ENCODE measurements around the gene CAPN3. TPM values are rescaled to one million over a fixed set of nuclear protein-coding genes. Genes with fewer than 3 reads are reported as not detected.

The CAPN3 gene
- total and polyA plus RNA-seq, 9 donors = 186 to 453 (median 358) TPM

GRCh38 chr15:42385206-42385979 is 26.1 kb downstream of the CAPN3 start:
- H3K36me3 ChIP-seq (ENCODE audit: control insufficient read depth, insufficient read depth, low read length) = peaks cover 14% of the 10 kb centered on the region
- H3K27me3 ChIP-seq (ENCODE audit: control insufficient read depth, insufficient read depth, low read length) = no peaks in the 10 kb centered on the region
- H3K9me3 ChIP-seq (replicated peaks; ENCODE audit: control insufficient read depth, low read depth, low read length) = no peaks in the 10 kb centered on the region
- peak overlapping the region; percentile 78 for H3K27ac ChIP-seq (ENCODE audit: low read length)
- peaks cover 25% of the 10 kb centered on the region for H3K4me1 ChIP-seq (ENCODE audit: control insufficient read depth, insufficient read depth, low read length)
- WGBS (ENCODE audit: insufficient coverage) = 13% methylated on average over 4 of the region's 5 CpGs
- no peak overlapping the region for H3K4me3 ChIP-seq (ENCODE audit: low read length)
- DNase-seq = peak; percentile 17

- 67% methylated on average over 2 of the region's 12 CpGs for WGBS (ENCODE audit: insufficient coverage)
- peak; percentile 75 for DNase-seq
- Histone ChIP-seq H3K36me3 (ENCODE audit: control insufficient read depth, insufficient read depth, low read length) (peaks cover 14% of the 10 kb centered on the region), H3K27ac (ENCODE audit: low read length) (peak overlapping the region; percentile 78), H3K9me3 (replicated peaks; ENCODE audit: control insufficient read depth, low read depth, low read length) (no peaks in the 10 kb centered on the region), H3K4me1 (ENCODE audit: control insufficient read depth, insufficient read depth, low read length) (peaks cover 25% of the 10 kb centered on the region), H3K27me3 (ENCODE audit: control insufficient read depth, insufficient read depth, low read length) (no peaks in the 10 kb centered on the region), H3K4me3 (ENCODE audit: low read length) (no peak overlapping the region)
Observed at GRCh38 chr15:42385980-42386700, 26.8 kb downstream of the CAPN3 start.

GRCh38 chr15:42387603-42388002 is 28.3 kb downstream of the CAPN3 start:
- Histone ChIP-seq H3K27me3 (ENCODE audit: control insufficient read depth, insufficient read depth, low read length) (no peaks in the 10 kb centered on the region), H3K4me1 (ENCODE audit: control insufficient read depth, insufficient read depth, low read length) (peaks cover 25% of the 10 kb centered on the region), H3K27ac (ENCODE audit: low read length) (no peak overlapping the region), H3K4me3 (ENCODE audit: low read length) (no peak overlapping the region), H3K9me3 (replicated peaks; ENCODE audit: control insufficient read depth, low read depth, low read length) (no peaks in the 10 kb centered on the region), H3K36me3 (ENCODE audit: control insufficient read depth, insufficient read depth, low read length) (peaks cover 17% of the 10 kb centered on the region)
- DNase-seq = peak; percentile 30
- WGBS (ENCODE audit: insufficient coverage) = 91% methylated on average over 4 of the region's 8 CpGs

- Histone ChIP-seq H3K9me3 (replicated peaks; ENCODE audit: control insufficient read depth, low read depth, low read length) (no peaks in the 10 kb centered on the region), H3K36me3 (ENCODE audit: control insufficient read depth, insufficient read depth, low read length) (peaks cover 25% of the 10 kb centered on the region), H3K4me1 (ENCODE audit: control insufficient read depth, insufficient read depth, low read length) (peaks cover 4% of the 10 kb centered on the region), H3K4me3 (ENCODE audit: low read length) (no peak overlapping the region), H3K27me3 (ENCODE audit: control insufficient read depth, insufficient read depth, low read length) (no peaks in the 10 kb centered on the region), H3K27ac (ENCODE audit: low read length) (no peak overlapping the region)
- 75% methylated on average over 9 of the region's 11 CpGs for WGBS (ENCODE audit: insufficient coverage)
- DNase-seq = no peak
Observed at GRCh38 chr15:42392309-42393024, 33.2 kb downstream of the CAPN3 start.

GRCh38 chr15:42394106-42394505 is 34.8 kb downstream of the CAPN3 start:
- no peaks in the 10 kb centered on the region for H3K27me3 ChIP-seq (ENCODE audit: control insufficient read depth, insufficient read depth, low read length)
- H3K4me1 ChIP-seq (ENCODE audit: control insufficient read depth, insufficient read depth, low read length) = no peaks in the 10 kb centered on the region
- H3K27ac ChIP-seq (ENCODE audit: low read length) = no peak overlapping the region
- DNase-seq = no peak
- H3K36me3 ChIP-seq (ENCODE audit: control insufficient read depth, insufficient read depth, low read length) = peaks cover 21% of the 10 kb centered on the region
- WGBS (ENCODE audit: insufficient coverage) = 77% methylated on average over 9 of the region's 13 CpGs
- H3K4me3 ChIP-seq (ENCODE audit: low read length) = no peak overlapping the region
- H3K9me3 ChIP-seq (replicated peaks; ENCODE audit: control insufficient read depth, low read depth, low read length) = no peaks in the 10 kb centered on the region

GRCh38 chr15:42395838-42396237 is 36.5 kb downstream of the CAPN3 start:
- no peaks in the 10 kb centered on the region for H3K27me3 ChIP-seq (ENCODE audit: control insufficient read depth, insufficient read depth, low read length)
- no peaks in the 10 kb centered on the region for H3K4me1 ChIP-seq (ENCODE audit: control insufficient read depth, insufficient read depth, low read length)
- H3K27ac ChIP-seq (ENCODE audit: low read length) = no peak overlapping the region
- peaks cover 24% of the 10 kb centered on the region for H3K36me3 ChIP-seq (ENCODE audit: control insufficient read depth, insufficient read depth, low read length)
- no CpG with 5 or more reads among the region's 1 CpG for WGBS (ENCODE audit: insufficient coverage)
- no peaks in the 10 kb centered on the region for H3K9me3 ChIP-seq (replicated peaks; ENCODE audit: control insufficient read depth, low read depth, low read length)
- DNase-seq = no peak
- H3K4me3 ChIP-seq (ENCODE audit: low read length) = no peak overlapping the region

GRCh38 chr15:42401544-42402454 is 42.5 kb downstream of the CAPN3 start:
- 74% methylated on average over 15 of the region's 24 CpGs for WGBS (ENCODE audit: insufficient coverage)
- H3K27ac ChIP-seq (ENCODE audit: low read length) = no peak overlapping the region
- peaks cover 45% of the 10 kb centered on the region for H3K36me3 ChIP-seq (ENCODE audit: control insufficient read depth, insufficient read depth, low read length)
- H3K9me3 ChIP-seq (replicated peaks; ENCODE audit: control insufficient read depth, low read depth, low read length) = no peaks in the 10 kb centered on the region
- no peaks in the 10 kb centered on the region for H3K27me3 ChIP-seq (ENCODE audit: control insufficient read depth, insufficient read depth, low read length)
- H3K4me1 ChIP-seq (ENCODE audit: control insufficient read depth, insufficient read depth, low read length) = peaks cover 10% of the 10 kb centered on the region
- H3K4me3 ChIP-seq (ENCODE audit: low read length) = no peak overlapping the region
- DNase-seq = no peak

GRCh38 chr15:42402455-42403205 is 43.3 kb downstream of the CAPN3 start:
- no peak overlapping the region for H3K27ac ChIP-seq (ENCODE audit: low read length)
- H3K9me3 ChIP-seq (replicated peaks; ENCODE audit: control insufficient read depth, low read depth, low read length) = no peaks in the 10 kb centered on the region
- no peak overlapping the region for H3K4me3 ChIP-seq (ENCODE audit: low read length)
- WGBS (ENCODE audit: insufficient coverage) = 86% methylated on average over 9 of the region's 15 CpGs
- H3K27me3 ChIP-seq (ENCODE audit: control insufficient read depth, insufficient read depth, low read length) = no peaks in the 10 kb centered on the region
- H3K4me1 ChIP-seq (ENCODE audit: control insufficient read depth, insufficient read depth, low read length) = peaks cover 10% of the 10 kb centered on the region
- H3K36me3 ChIP-seq (ENCODE audit: control insufficient read depth, insufficient read depth, low read length) = peaks cover 46% of the 10 kb centered on the region
- DNase-seq = no peak

GRCh38 chr15:42403389-42403788 is 44.1 kb downstream of the CAPN3 start:
- Histone ChIP-seq H3K4me3 (ENCODE audit: low read length) (no peak overlapping the region), H3K36me3 (ENCODE audit: control insufficient read depth, insufficient read depth, low read length) (peaks cover 51% of the 10 kb centered on the region), H3K27ac (ENCODE audit: low read length) (no peak overlapping the region), H3K9me3 (replicated peaks; ENCODE audit: control insufficient read depth, low read depth, low read length) (no peaks in the 10 kb centered on the region), H3K4me1 (ENCODE audit: control insufficient read depth, insufficient read depth, low read length) (peaks cover 10% of the 10 kb centered on the region), H3K27me3 (ENCODE audit: control insufficient read depth, insufficient read depth, low read length) (no peaks in the 10 kb centered on the region)
- no peak for DNase-seq
- WGBS (ENCODE audit: insufficient coverage) = 90% methylated on average over 4 of the region's 7 CpGs

Measured in muscle of leg (tissue), 11 donors.